H1 (cell line): ENCODE data around the gene ORMDL3. TPM values are rescaled to one million over a fixed set of nuclear protein-coding genes. Genes with fewer than 3 reads are reported as not detected.
"Not testable (repeated sequence)": the region's sequence is repeated elsewhere in the genome, so short reads cannot be mapped to it uniquely, and the experiment has no call there.

ENCODE experiments used
- CTCF ChIA-PET: fragments of 300-600 bp; sonication (Branson Sonifier 250); formaldehyde crosslinking; loops from one replicate; lab custom pipeline; 2021; ENCODE audit not compliant: partially characterized antibody; lab: Charles Lee
- POLR2A ChIA-PET: fragments of 300-600 bp; sonication (Branson Sonifier 250); formaldehyde crosslinking; loops from one replicate; lab custom pipeline; 2021; ENCODE audit warnings: inconsistent platforms; ENCODE audit not compliant: partially characterized antibody; lab: Charles Lee
- DNase-seq, 2 experiments: peaks; one replicate each; pipeline versions ENCODE4 v3.0.0 to v3.0.0-alpha.2; 2010 to 2022; ENCODE audit warnings: low spot score in 2 of 2, low read depth in 1 of 2, mixed read lengths in 1 of 2
- FAIRE-seq: peaks from 2 replicates; lab custom pipeline; 2011; peaks lifted over from hg19 to GRCh38; lab: Jason Lieb, UNC
- H2AFZ ChIP-seq: 2 replicates; pipeline ENCODE4 v1.8.1; 2012; ENCODE audit warnings: low read length, inconsistent platforms
- H2AK5ac ChIP-seq: 2 replicates; pipeline ENCODE4 v1.6.1; 2013; ENCODE audit warnings: low read depth, low read length
- H2BK120ac ChIP-seq: replicated peaks from 2 replicates; pipeline ENCODE3; 2013; ENCODE audit warnings: low read depth, low read length, inconsistent platforms
- H2BK12ac ChIP-seq: 2 replicates; pipeline ENCODE4 v1.6.1; 2013; ENCODE audit warnings: low read depth, low read length
- H2BK15ac ChIP-seq: 2 replicates; pipeline ENCODE4 v1.6.1; 2013; ENCODE audit warnings: low read length
- H2BK20ac ChIP-seq: 2 replicates; pipeline ENCODE4 v1.6.1; 2013; ENCODE audit warnings: low read length
- H2BK5ac ChIP-seq: 2 replicates; pipeline ENCODE4 v1.6.1; 2013; ENCODE audit warnings: low read depth, low read length
- H3K14ac ChIP-seq: 2 replicates; pipeline ENCODE4 v1.6.1; 2013; ENCODE audit warnings: inconsistent platforms; ENCODE audit not compliant: insufficient read length
- H3K18ac ChIP-seq: 2 replicates; pipeline ENCODE4 v1.6.1; 2013; ENCODE audit warnings: low read length; ENCODE audit errors: extremely low read depth
- H3K23ac ChIP-seq: 2 replicates; pipeline ENCODE4 v1.6.1; 2013; ENCODE audit warnings: inconsistent platforms; ENCODE audit not compliant: insufficient read length
- H3K23me2 ChIP-seq: 2 replicates; pipeline ENCODE4 v1.6.1; 2013; ENCODE audit warnings: low read depth, low read length
- H3K27ac ChIP-seq: 2 replicates; pipeline ENCODE4 v1.6.1; 2011; ENCODE audit warnings: low read depth, low read length, inconsistent platforms
- H3K27me3 ChIP-seq, 4 experiments: replicated peaks in 1 of 4; 1 replicate in 1 of 4; 2 replicates in 3 of 4; pipeline versions ENCODE4 v1.6.1 to v1.8.1; 2011 to 2013; ENCODE audit warnings: low read length in 3 of 4, mild to moderate bottlenecking in 3 of 4, inconsistent platforms in 2 of 4, mixed read lengths in 2 of 4, moderate library complexity in 1 of 4; ENCODE audit not compliant: control insufficient read depth in 3 of 4, insufficient read depth in 3 of 4; ENCODE audit errors: extremely low read depth in 1 of 4
- H3K36me3 ChIP-seq, 4 experiments: 2 replicates each; pipeline versions ENCODE4 v1.6.1 to v1.8.1; 2011 to 2013; ENCODE audit warnings: mild to moderate bottlenecking in 4 of 4, low read length in 3 of 4, moderate library complexity in 2 of 4, control low read depth in 1 of 4, inconsistent platforms in 1 of 4; ENCODE audit not compliant: insufficient read depth in 4 of 4, control insufficient read depth in 2 of 4
- H3K4ac ChIP-seq: replicated peaks from 2 replicates; pipeline ENCODE3; 2013; ENCODE audit warnings: low read length, low read depth, mixed read lengths, inconsistent platforms; ENCODE audit not compliant: insufficient read length
- H3K4me1 ChIP-seq, 4 experiments: replicated peaks in 1 of 4; 1 replicate in 1 of 4; 2 replicates in 3 of 4; pipeline versions ENCODE4 v1.6.1 to v1.8.1; 2011 to 2013; ENCODE audit warnings: low read length in 3 of 4, inconsistent platforms in 2 of 4, mixed read lengths in 1 of 4; ENCODE audit not compliant: insufficient read depth in 4 of 4, control insufficient read depth in 3 of 4
- H3K4me2 ChIP-seq, 2 experiments: 2 replicates each; pipeline versions ENCODE4 v1.6.1 to v1.8.1; 2011 to 2013; ENCODE audit warnings: low read depth in 2 of 2, low read length in 2 of 2, control low read depth in 1 of 2, inconsistent platforms in 1 of 2, mild to moderate bottlenecking in 1 of 2; ENCODE audit not compliant: insufficient read depth in 1 of 2
- H3K4me3 ChIP-seq, 4 experiments: fragments of 200-600, 300-600 bp in 1 of 4; sonication (generic), shearing (Covaris generic), sonication (Bioruptor Twin) in 1 of 4; 2 replicates each; pipeline versions ENCODE4 v1.5.1 to v1.8.1; 2011 to 2016; ENCODE audit warnings: low read length in 4 of 4, low read depth in 3 of 4, control low read depth in 2 of 4, inconsistent platforms in 2 of 4, mild to moderate bottlenecking in 2 of 4, mixed read lengths in 1 of 4, moderate library complexity in 1 of 4; ENCODE audit not compliant: insufficient read depth in 2 of 4; ENCODE audit errors: extremely low read depth in 1 of 4
- H3K56ac ChIP-seq: replicated peaks from 2 replicates; pipeline ENCODE3; 2013; ENCODE audit warnings: low read depth, mild to moderate bottlenecking, mixed read lengths, low read length, inconsistent platforms; ENCODE audit not compliant: insufficient read length
- H3K79me1 ChIP-seq: 2 replicates; pipeline ENCODE4 v1.6.1; 2013; ENCODE audit warnings: low read depth, low read length, control low read depth
- H3K79me2 ChIP-seq, 2 experiments: 2 replicates each; pipeline versions ENCODE4 v1.6.1 to v1.8.1; 2012 to 2013; ENCODE audit warnings: low read length in 2 of 2, mild to moderate bottlenecking in 2 of 2, inconsistent platforms in 1 of 2; ENCODE audit not compliant: insufficient read depth in 2 of 2, control insufficient read depth in 1 of 2
- H3K9ac ChIP-seq, 4 experiments: replicated peaks in 1 of 4; 1 replicate in 1 of 4; 2 replicates in 3 of 4; pipeline versions ENCODE4 v1.6.1 to v1.8.1; 2011 to 2013; ENCODE audit warnings: low read depth in 3 of 4, low read length in 3 of 4, control low read depth in 2 of 4, mild to moderate bottlenecking in 2 of 4, moderate library complexity in 2 of 4, inconsistent platforms in 1 of 4; ENCODE audit errors: extremely low read depth in 1 of 4
- H3K9me3 ChIP-seq, 2 experiments: 2 replicates each; pipeline versions ENCODE4 v1.6.1 to v1.8.1; 2012 to 2013; ENCODE audit warnings: mild to moderate bottlenecking in 2 of 2, moderate library complexity in 2 of 2, control low read depth in 1 of 2, inconsistent platforms in 1 of 2, low read depth in 1 of 2, low read length in 1 of 2, mixed read lengths in 1 of 2; ENCODE audit not compliant: insufficient read depth in 2 of 2
- H4K20me1 ChIP-seq, 2 experiments: replicated peaks in 1 of 2; 2 replicates each; pipeline versions ENCODE3 to v1.8.1; 2011 to 2013; ENCODE audit warnings: inconsistent platforms in 2 of 2, low read length in 2 of 2, mild to moderate bottlenecking in 1 of 2; ENCODE audit not compliant: insufficient read depth in 2 of 2, control insufficient read depth in 1 of 2
- H4K5ac ChIP-seq: 2 replicates; pipeline ENCODE4 v1.6.1; 2013; ENCODE audit warnings: low read length, low read depth, mixed read lengths, inconsistent platforms; ENCODE audit not compliant: insufficient read length
- H4K8ac ChIP-seq: 2 replicates; pipeline ENCODE4 v1.8.0; 2013; ENCODE audit warnings: mild to moderate bottlenecking, moderate library complexity, low read length, inconsistent platforms; ENCODE audit not compliant: insufficient read depth; ENCODE audit errors: extremely low read depth
- H4K91ac ChIP-seq: replicated peaks from 2 replicates; pipeline ENCODE3; 2013; ENCODE audit warnings: low read length, mixed read lengths, inconsistent platforms; ENCODE audit not compliant: insufficient read length
- CTCF ChIP-seq, 3 experiments: IDR thresholded peaks; 1 replicate in 2 of 3; 2 replicates in 1 of 3; pipeline versions ENCODE4 v1.5.1 to v1.6.1; 2011; ENCODE audit warnings: low read length in 3 of 3, mild to moderate bottlenecking in 3 of 3, inconsistent platforms in 2 of 3, low read depth in 1 of 3, moderate library complexity in 1 of 3; ENCODE audit not compliant: insufficient read depth in 1 of 3; ENCODE audit errors: control extremely low read depth in 1 of 3
- KDM5A ChIP-seq: fragments of 200-600 bp; IDR thresholded peaks from 2 replicates; pipeline ENCODE4 v1.7.1; 2012; ENCODE audit warnings: mild to moderate bottlenecking, low read length, inconsistent platforms, mixed read lengths
- NANOG ChIP-seq: IDR thresholded peaks from 2 replicates; pipeline ENCODE4 v1.6.1; 2011; ENCODE audit warnings: low read length, low read depth, mild to moderate bottlenecking, inconsistent platforms; ENCODE audit not compliant: insufficient read depth, poor library complexity, severe bottlenecking
- WGBS, 2 experiments: shearing (Covaris generic) in 1 of 2; methylation state at CpG; one replicate each; pipeline versions ENCODE4 v1.1.6 to v1.1.7; 2013 to 2015; ENCODE audit warnings: low lambda C conversion rate in 2 of 2, mixed read lengths in 2 of 2, inconsistent platforms in 1 of 2, low coverage in 1 of 2, missing lambda C conversion rate in 1 of 2; ENCODE audit not compliant: insufficient replicate concordance in 2 of 2, insufficient coverage in 1 of 2, insufficient read length in 1 of 2; ENCODE audit errors: extremely low coverage in 1 of 2, missing lambda C conversion rate in 1 of 2; 5-methylcytosine and 5-hydroxymethylcytosine counted together
- polyA plus RNA-seq, 7 experiments: library from polyadenylated mRNA; depleted of rRNA in 3 of 7; stranded (reverse) in 5 of 7; unstranded in 2 of 7; fragments of >200 nt in 5 of 7; fragments of 200-250 nt in 2 of 7; gene quantifications; 1 replicate in 5 of 7; 2 replicates in 1 of 7; 4 replicates in 1 of 7; pipeline versions ENCODE4 v1.2.1 to v1.2.3, GENCODE V29; 2011 to 2013; ENCODE audit warnings: missing spikeins in 2 of 7, mixed read lengths in 2 of 7
- total RNA-seq: library from RNA; stranded (reverse); fragmentation: NEBNext Ultra II Directional; extraction: Animal tissue kit (Norgen Biotek cat#: 25700); gene quantifications from 2 replicates; pipeline ENCODE4 v1.2.1, GENCODE V29; 2021

ORMDL3 gene
- total and polyA plus RNA-seq, 2 of the 8 experiments (the other 6 are each of a cell fraction or from before 2014, with no cell fraction given): 50.4 to 108 TPM

- no peak for TF ChIP-seq CTCF (IDR thresholded peaks at IDR 0.05; ENCODE audit: control extremely low read depth in 1 of 3, insufficient read depth in 1 of 3, low read depth in 1 of 3, low read length in 3 of 3)
- no peak for TF ChIP-seq NANOG
- TF ChIP-seq KDM5A: no peak
Observed at GRCh38 chr17:39949028-39949427, 21.6 kb upstream of the ORMDL3 start (continued).

GRCh38 chr17:39948489-39948828 is 21.1 kb upstream of the ORMDL3 start:
- H3K27me3 ChIP-seq, H2AFZ ChIP-seq, H3K36me3 ChIP-seq, H4K91ac ChIP-seq, H2AK5ac ChIP-seq, H3K56ac ChIP-seq, H3K4me2 ChIP-seq, POLR2A ChIA-PET, H4K5ac ChIP-seq, H3K4me3 ChIP-seq, H2BK15ac ChIP-seq, H4K20me1 ChIP-seq, H3K14ac ChIP-seq, DNase-seq, H2BK120ac ChIP-seq, H3K79me1 ChIP-seq, H3K4ac ChIP-seq, H2BK5ac ChIP-seq, H3K23ac ChIP-seq, H3K18ac ChIP-seq, H3K79me2 ChIP-seq, H3K9ac ChIP-seq, H2BK20ac ChIP-seq, H4K8ac ChIP-seq, H3K27ac ChIP-seq, H3K23me2 ChIP-seq, H3K9me3 ChIP-seq, FAIRE-seq, H2BK12ac ChIP-seq: not testable (repeated sequence)
- WGBS, 2 experiments: 93% methylated on average over 5 of the region's 5 CpGs; no CpG with 5 or more reads in 1 of the 2 experiments
- CTCF ChIA-PET: interaction anchor here (0.6 to 5.9 kb wide), 5 partner anchors 10 to 328 kb away, joined by 3 to 28 read pairs (median 5); no protein-coding TSS in a partner anchor
- peaks cover 0 to 11% (median 7%) of the 10 kb centered on the region in 4 experiments; a peak in 6 of 7 replicates for H3K4me1 ChIP-seq
